ENCODE data around the gene DDX11. TPM values are rescaled to one million over a fixed set of nuclear protein-coding genes. Genes with fewer than 3 reads are reported as not detected.
"Not testable (repeated sequence)": the region's sequence is repeated elsewhere in the genome, so short reads cannot be mapped to it uniquely, and the experiment has no call there.

DDX11 gene
- total RNA-seq (2014; rRNA removed) (53.8 and 72.2 TPM in 2 replicates), Bru-seq, nascent RNA (percentile 80 among the genes with signal in this experiment), BruChase-seq, experiment 1, labeled RNA remaining after a 6-hour chase (percentile 84 among the genes with signal in this experiment), BruChase-seq, experiment 2, labeled RNA remaining after a 2-hour chase (percentile 82 among the genes with signal in this experiment)
- long read RNA-seq, transcript DDX11-223 (27 exons, 3,079 nt), result major isoform, 12 of 117 reads
- long read RNA-seq, transcript DDX11-224 (5 exons, 2,066 nt), result minor isoform, 9 of 117 reads
- long read RNA-seq, partial matches to known transcripts, result 42 of 117 reads
- long read RNA-seq, other reads (novel, unspliced or antisense), result 53 of 117 reads

GRCh38 chr12:31073527-31074332 is at the start of gene DDX11:
TSS of gene DDX11 (plus strand) at chr12:31073860. CDS start at chr12:31078394, 4,534 bp downstream.
- peaks cover 16% of the 10 kb centered on the region for H3K4me1 ChIP-seq (ENCODE audit: insufficient read depth, low read length)
- ATAC-seq, result peak; percentile 83
- peak within 1 kb of the TSS; percentile 72 for H3K4me3 ChIP-seq (ENCODE audit: low read length)
- H4K20me1 ChIP-seq (ENCODE audit: low read length); H3K9me3 ChIP-seq (ENCODE audit: low read length); CTCF ChIA-PET; H3K9me2 ChIP-seq (replicated peaks; ENCODE audit: low read length); H3K36me3 ChIP-seq (ENCODE audit: low read depth, low read length); intact Hi-C loops (cut with micrococcal nuclease); H3K27me3 ChIP-seq (ENCODE audit: low read length); H3F3A ChIP-seq (ENCODE audit: low read length, unreplicated experiment): not testable (repeated sequence)
- peak within 1 kb of the TSS; percentile 96 for H3K9ac ChIP-seq (ENCODE audit: low read length)
- H2AFZ ChIP-seq (ENCODE audit: low read length), result peak within 1 kb of the TSS; percentile 80
- peaks cover 47% of the 10 kb centered on the region for H3K79me2 ChIP-seq (ENCODE audit: low read length)
- peak within 1 kb of the TSS; percentile 87 for H3K27ac ChIP-seq (ENCODE audit: low read length)
- H3K4me2 ChIP-seq (ENCODE audit: low read length), result peak within 1 kb of the TSS; percentile 96
- POLR2A ChIA-PET (ENCODE audit: unreplicated experiment), result interaction anchor here (0.7 kb wide), 1 partner anchor 1721 kb away, joined by 3 read pairs; no protein-coding TSS in a partner anchor
- peak; percentile 83 for DNase-seq
- TSS peak; percentile 57 for BruUV-seq (replicated peaks)

GRCh38 chr12:31026202-31026601 is 47.5 kb upstream of the DDX11 start:
- Histone ChIP-seq H4K20me1 (ENCODE audit: low read length) (no peaks in the 10 kb centered on the region), H3K4me1 (ENCODE audit: insufficient read depth, low read length) (peaks cover 39% of the 10 kb centered on the region), H3K9me3 (ENCODE audit: low read length) (no peaks in the 10 kb centered on the region), H3K4me3 (ENCODE audit: low read length) (no peak overlapping the region), H3F3A (ENCODE audit: low read length, unreplicated experiment) (no peaks in the 10 kb centered on the region), H3K79me2 (ENCODE audit: low read length) (no peaks in the 10 kb centered on the region), H3K27ac (ENCODE audit: low read length) (no peak overlapping the region), H3K9ac (ENCODE audit: low read length) (no peak overlapping the region), H3K27me3 (ENCODE audit: low read length) (no peaks in the 10 kb centered on the region), H3K4me2 (ENCODE audit: low read length) (no peak overlapping the region), H3K36me3 (ENCODE audit: low read depth, low read length) (no peaks in the 10 kb centered on the region), H2AFZ (ENCODE audit: low read length) (no peak overlapping the region), H3K9me2 (replicated peaks; ENCODE audit: low read length) (no peaks in the 10 kb centered on the region)
- ChIA-PET POLR2A (ENCODE audit: unreplicated experiment) (no interaction called here), CTCF (no interaction called here)
- ATAC-seq (no peak), DNase-seq (peak; percentile 25)
- intact Hi-C loops (cut with micrococcal nuclease), result no loop called here
- BruUV-seq (replicated peaks), result no TSS peak
- TF ChIP-seq CTCF (conservative IDR thresholded peaks at IDR 0.05; ENCODE audit: low read depth, low read length) (no peak), EZH2phosphoT487 (IDR thresholded peaks at IDR 0.05; ENCODE audit: borderline replicate concordance, low read length) (no peak), EZH2 (IDR thresholded peaks at IDR 0.05; ENCODE audit: low read length, unreplicated experiment) (no peak)

GRCh38 chr12:31027006-31027405 is 46.7 kb upstream of the DDX11 start:
- H4K20me1 ChIP-seq (ENCODE audit: low read length); H3K27ac ChIP-seq (ENCODE audit: low read length); H3K36me3 ChIP-seq (ENCODE audit: low read depth, low read length); H3K9me2 ChIP-seq (replicated peaks; ENCODE audit: low read length); H3K79me2 ChIP-seq (ENCODE audit: low read length); H3K4me2 ChIP-seq (ENCODE audit: low read length); ATAC-seq; H3F3A ChIP-seq (ENCODE audit: low read length, unreplicated experiment); BruUV-seq (replicated peaks); H3K4me3 ChIP-seq (ENCODE audit: low read length); intact Hi-C loops (cut with micrococcal nuclease); H3K27me3 ChIP-seq (ENCODE audit: low read length); H3K9me3 ChIP-seq (ENCODE audit: low read length); H2AFZ ChIP-seq (ENCODE audit: low read length); POLR2A ChIA-PET (ENCODE audit: unreplicated experiment); H3K9ac ChIP-seq (ENCODE audit: low read length); CTCF ChIA-PET; DNase-seq: not testable (repeated sequence)
- H3K4me1 ChIP-seq (ENCODE audit: insufficient read depth, low read length), result peaks cover 34% of the 10 kb centered on the region

Data from PC-3 (cell line).